ENCODE measurements around the gene RBPJL.

DNA sequence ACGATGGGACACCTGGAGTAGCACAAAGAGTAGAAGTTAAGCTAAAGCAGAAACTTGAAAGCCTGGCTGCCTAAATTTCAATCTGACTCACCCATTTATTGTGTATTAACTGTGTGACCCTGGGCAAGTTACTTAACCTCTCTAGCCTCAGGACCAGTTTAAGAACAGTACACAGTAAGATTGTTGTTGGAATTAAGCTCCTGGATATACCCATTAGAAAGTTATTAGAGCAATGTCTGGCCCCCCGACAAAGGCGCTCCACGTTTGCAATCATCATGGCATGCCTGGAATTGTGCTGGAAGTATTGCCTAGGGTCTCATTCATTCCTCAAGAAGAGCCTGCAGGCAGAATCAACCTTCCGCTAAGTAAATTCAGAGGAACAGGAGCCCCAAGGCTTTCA is 40.2 kb downstream of the RBPJL start:
- TF ChIP-seq, protein P1, sequence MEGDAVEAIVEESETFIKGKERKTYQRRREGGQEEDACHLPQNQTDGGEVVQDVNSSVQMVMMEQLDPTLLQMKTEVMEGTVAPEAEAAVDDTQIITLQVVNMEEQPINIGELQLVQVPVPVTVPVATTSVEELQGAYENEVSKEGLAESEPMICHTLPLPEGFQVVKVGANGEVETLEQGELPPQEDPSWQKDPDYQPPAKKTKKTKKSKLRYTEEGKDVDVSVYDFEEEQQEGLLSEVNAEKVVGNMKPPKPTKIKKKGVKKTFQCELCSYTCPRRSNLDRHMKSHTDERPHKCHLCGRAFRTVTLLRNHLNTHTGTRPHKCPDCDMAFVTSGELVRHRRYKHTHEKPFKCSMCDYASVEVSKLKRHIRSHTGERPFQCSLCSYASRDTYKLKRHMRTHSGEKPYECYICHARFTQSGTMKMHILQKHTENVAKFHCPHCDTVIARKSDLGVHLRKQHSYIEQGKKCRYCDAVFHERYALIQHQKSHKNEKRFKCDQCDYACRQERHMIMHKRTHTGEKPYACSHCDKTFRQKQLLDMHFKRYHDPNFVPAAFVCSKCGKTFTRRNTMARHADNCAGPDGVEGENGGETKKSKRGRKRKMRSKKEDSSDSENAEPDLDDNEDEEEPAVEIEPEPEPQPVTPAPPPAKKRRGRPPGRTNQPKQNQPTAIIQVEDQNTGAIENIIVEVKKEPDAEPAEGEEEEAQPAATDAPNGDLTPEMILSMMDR (IDR thresholded peaks at IDR 0.05), result no peak
- TF ChIP-seq POLR2A (IDR thresholded peaks at IDR 0.05), result no peak

All from testis (tissue), 2 donors.